Neural progenitor cell (in vitro differentiated cells): ENCODE results near the gene USP15.

ENCODE experiments used
- EZH2 ChIP-seq: fragments of 200-600 bp; sonication (generic); IDR thresholded peaks from 2 replicates; pipeline ENCODE4 v1.6.1; 2017; ENCODE audit warnings: antibody characterized with exemption, mild to moderate bottlenecking, moderate library complexity
- TF ChIP-seq, protein P1 (sequence below): fragments of 200-600 bp; sonication (generic); IDR thresholded peaks from 2 replicates; pipeline ENCODE4 v1.5.1; 2017; ENCODE audit warnings: antibody characterized with exemption, mild to moderate bottlenecking

DNA sequence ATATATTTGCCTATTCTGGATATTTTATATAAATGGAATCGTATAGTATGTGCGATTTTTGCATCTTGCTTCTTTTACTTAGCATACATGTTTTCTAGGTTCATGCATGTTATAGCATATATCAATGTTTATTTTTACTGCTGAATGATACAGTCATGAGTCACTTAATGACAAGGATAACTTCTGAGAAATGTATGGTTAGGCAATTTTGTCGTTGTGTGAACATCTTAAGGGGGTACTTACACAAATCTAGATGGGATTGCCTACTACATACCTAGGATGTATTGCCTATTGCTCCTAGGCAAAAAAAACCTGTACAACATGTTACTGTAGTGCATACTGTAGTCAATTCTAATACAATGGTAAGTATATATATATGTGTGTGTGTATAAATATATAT lies 8.8 kb downstream of the USP15 start:
- TF ChIP-seq, protein P1, sequence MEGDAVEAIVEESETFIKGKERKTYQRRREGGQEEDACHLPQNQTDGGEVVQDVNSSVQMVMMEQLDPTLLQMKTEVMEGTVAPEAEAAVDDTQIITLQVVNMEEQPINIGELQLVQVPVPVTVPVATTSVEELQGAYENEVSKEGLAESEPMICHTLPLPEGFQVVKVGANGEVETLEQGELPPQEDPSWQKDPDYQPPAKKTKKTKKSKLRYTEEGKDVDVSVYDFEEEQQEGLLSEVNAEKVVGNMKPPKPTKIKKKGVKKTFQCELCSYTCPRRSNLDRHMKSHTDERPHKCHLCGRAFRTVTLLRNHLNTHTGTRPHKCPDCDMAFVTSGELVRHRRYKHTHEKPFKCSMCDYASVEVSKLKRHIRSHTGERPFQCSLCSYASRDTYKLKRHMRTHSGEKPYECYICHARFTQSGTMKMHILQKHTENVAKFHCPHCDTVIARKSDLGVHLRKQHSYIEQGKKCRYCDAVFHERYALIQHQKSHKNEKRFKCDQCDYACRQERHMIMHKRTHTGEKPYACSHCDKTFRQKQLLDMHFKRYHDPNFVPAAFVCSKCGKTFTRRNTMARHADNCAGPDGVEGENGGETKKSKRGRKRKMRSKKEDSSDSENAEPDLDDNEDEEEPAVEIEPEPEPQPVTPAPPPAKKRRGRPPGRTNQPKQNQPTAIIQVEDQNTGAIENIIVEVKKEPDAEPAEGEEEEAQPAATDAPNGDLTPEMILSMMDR, result no peak
- no peak for TF ChIP-seq EZH2
